Measurements from ENCODE around the gene MEDAG. TPM values are rescaled to one million over a fixed set of nuclear protein-coding genes. Genes with fewer than 3 reads are reported as not detected.

Gene MEDAG
- polyA plus RNA-seq, 3 donors = not detected

DNA sequence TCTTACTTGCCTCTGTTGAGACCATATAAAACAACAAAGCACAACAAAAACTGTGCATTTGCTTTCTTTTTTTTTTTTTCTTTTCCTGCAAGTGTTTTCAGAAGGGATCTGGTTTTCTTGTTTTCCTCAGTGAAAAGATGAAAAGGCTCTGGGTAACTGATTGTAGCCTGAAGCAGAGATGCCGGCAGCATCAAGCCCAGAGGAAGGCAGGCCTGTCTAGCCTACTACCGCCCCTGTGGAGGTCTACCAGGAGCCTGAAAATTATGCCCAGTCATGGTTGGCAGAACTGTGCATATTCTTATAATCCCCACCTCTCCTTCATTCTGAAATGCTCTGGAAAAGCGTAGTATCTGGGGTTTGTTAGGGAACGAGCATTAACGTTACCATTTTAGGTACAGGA, 32.6 kb upstream of the MEDAG start:
- no peaks in the 10 kb centered on the region for H4K20me1 ChIP-seq (ENCODE audit: insufficient read depth, low read length)
- Mint-ChIP-seq H3K27me3 (ENCODE audit: low read depth in 3 of 3) (peaks cover 2 to 15% (median 14%) of the 10 kb centered on the region in 3 donors), H3K4me3 (no peak overlapping the region), H3K36me3 (no peaks in the 10 kb centered on the region), H3K9me3 (peaks cover 0 to 5% (median 2%) of the 10 kb centered on the region in 7 donors), H3K27ac (no peak overlapping the region), H3K4me1 (peaks cover 17% of the 10 kb centered on the region)
- peaks cover 3 to 5% of the 10 kb centered on the region in 2 donors for H3K4me1 ChIP-seq (ENCODE audit: control insufficient read depth in 1 of 2, insufficient read depth in 2 of 2, low read length in 2 of 2)
- H3K27me3 ChIP-seq (ENCODE audit: control insufficient read depth in 2 of 2, insufficient read depth in 2 of 2, low read length in 2 of 2) = no peaks in the 10 kb centered on the region
- H3K9ac ChIP-seq (ENCODE audit: insufficient read depth, low read length, poor library complexity, severe bottlenecking) = no peak overlapping the region
- H3K36me3 ChIP-seq (replicated peaks in 1 of 2; ENCODE audit: control insufficient read depth in 1 of 2, insufficient read depth in 2 of 2, low read length in 2 of 2) = no peaks in the 10 kb centered on the region
- intact Hi-C loops (cut with micrococcal nuclease) = loop anchor here in 1 of 2 donors (10.0 kb wide), 1 partner anchor 171 kb away; no protein-coding TSS in a partner anchor
- no peaks in the 10 kb centered on the region for H3K9me3 ChIP-seq (replicated peaks in 1 of 2; ENCODE audit: control insufficient read depth in 1 of 2, insufficient read depth in 1 of 2, low read length in 2 of 2)
- H3K4me2 ChIP-seq (replicated peaks; ENCODE audit: extremely low read depth, low read length, poor library complexity, severe bottlenecking) = no peak overlapping the region
- no peak overlapping the region for H2AFZ ChIP-seq (ENCODE audit: insufficient read depth, low read depth, low read length, poor library complexity, severe bottlenecking)
- no peaks in the 10 kb centered on the region for H3K79me2 ChIP-seq (ENCODE audit: insufficient read depth, low read length)
- TF ChIP-seq, protein P1, sequence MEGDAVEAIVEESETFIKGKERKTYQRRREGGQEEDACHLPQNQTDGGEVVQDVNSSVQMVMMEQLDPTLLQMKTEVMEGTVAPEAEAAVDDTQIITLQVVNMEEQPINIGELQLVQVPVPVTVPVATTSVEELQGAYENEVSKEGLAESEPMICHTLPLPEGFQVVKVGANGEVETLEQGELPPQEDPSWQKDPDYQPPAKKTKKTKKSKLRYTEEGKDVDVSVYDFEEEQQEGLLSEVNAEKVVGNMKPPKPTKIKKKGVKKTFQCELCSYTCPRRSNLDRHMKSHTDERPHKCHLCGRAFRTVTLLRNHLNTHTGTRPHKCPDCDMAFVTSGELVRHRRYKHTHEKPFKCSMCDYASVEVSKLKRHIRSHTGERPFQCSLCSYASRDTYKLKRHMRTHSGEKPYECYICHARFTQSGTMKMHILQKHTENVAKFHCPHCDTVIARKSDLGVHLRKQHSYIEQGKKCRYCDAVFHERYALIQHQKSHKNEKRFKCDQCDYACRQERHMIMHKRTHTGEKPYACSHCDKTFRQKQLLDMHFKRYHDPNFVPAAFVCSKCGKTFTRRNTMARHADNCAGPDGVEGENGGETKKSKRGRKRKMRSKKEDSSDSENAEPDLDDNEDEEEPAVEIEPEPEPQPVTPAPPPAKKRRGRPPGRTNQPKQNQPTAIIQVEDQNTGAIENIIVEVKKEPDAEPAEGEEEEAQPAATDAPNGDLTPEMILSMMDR (IDR thresholded peaks at IDR 0.05) = no peak
- no peak overlapping the region for H3K4me3 ChIP-seq (replicated peaks in 1 of 3; ENCODE audit: low read depth in 2 of 3, low read length in 3 of 3)
- WGBS (ENCODE audit: insufficient coverage) = 0% methylated on average over 1 of the region's 5 CpGs
- no peak overlapping the region for H3K27ac ChIP-seq (ENCODE audit: low read depth in 1 of 2, low read length in 2 of 2)
- DNase-seq = peak in 2 of 3 donors; percentile 4 to 13

DNA sequence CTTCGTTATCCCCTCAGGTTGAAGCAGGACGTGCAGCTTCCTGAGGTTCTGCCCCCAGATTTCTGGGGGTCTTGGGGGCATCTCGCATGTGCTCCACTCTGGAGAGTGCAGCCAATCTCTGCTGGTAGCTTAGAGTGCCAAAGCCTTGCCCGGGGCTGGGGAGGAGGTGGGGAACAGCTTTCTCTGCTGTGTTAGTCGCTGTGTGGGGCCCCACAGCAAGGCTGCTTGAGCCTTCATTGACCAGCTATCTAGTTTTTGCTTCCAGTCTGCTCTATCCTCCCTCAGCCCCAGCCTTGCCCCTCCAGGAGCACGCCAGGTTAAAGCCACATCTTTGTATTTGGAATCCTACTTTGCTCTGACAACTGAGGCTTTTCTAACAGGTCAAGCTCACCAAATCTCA, 32.0 kb upstream of the MEDAG start:
- Mint-ChIP-seq H3K36me3 (no peaks in the 10 kb centered on the region), H3K4me1 (peaks cover 17% of the 10 kb centered on the region)
- no peaks in the 10 kb centered on the region for H4K20me1 ChIP-seq (ENCODE audit: insufficient read depth, low read length)

More for the DNA sequence above, 32.0 kb upstream of the MEDAG start:
- H3K4me3 Mint-ChIP-seq = no peak overlapping the region
- Histone ChIP-seq H3K9me3 (replicated peaks in 1 of 2; ENCODE audit: control insufficient read depth in 1 of 2, insufficient read depth in 1 of 2, low read length in 2 of 2) (no peaks in the 10 kb centered on the region), H3K27ac (ENCODE audit: low read depth in 1 of 2, low read length in 2 of 2) (no peak overlapping the region), H2AFZ (ENCODE audit: insufficient read depth, low read depth, low read length, poor library complexity, severe bottlenecking) (no peak overlapping the region), H3K79me2 (ENCODE audit: insufficient read depth, low read length) (no peaks in the 10 kb centered on the region), H3K4me1 (ENCODE audit: control insufficient read depth in 1 of 2, insufficient read depth in 2 of 2, low read length in 2 of 2) (peaks cover 3 to 5% of the 10 kb centered on the region in 2 donors), H3K4me2 (replicated peaks; ENCODE audit: extremely low read depth, low read length, poor library complexity, severe bottlenecking) (no peak overlapping the region), H3K27me3 (ENCODE audit: control insufficient read depth in 2 of 2, insufficient read depth in 2 of 2, low read length in 2 of 2) (no peaks in the 10 kb centered on the region), H3K36me3 (replicated peaks in 1 of 2; ENCODE audit: control insufficient read depth in 1 of 2, insufficient read depth in 2 of 2, low read length in 2 of 2) (no peaks in the 10 kb centered on the region), H3K9ac (ENCODE audit: insufficient read depth, low read length, poor library complexity, severe bottlenecking) (no peak overlapping the region), H3K4me3 (replicated peaks in 1 of 3; ENCODE audit: low read depth in 2 of 3, low read length in 3 of 3) (no peak overlapping the region)
- no peak for DNase-seq
- H3K9me3 Mint-ChIP-seq = peaks cover 0 to 4% (median 2%) of the 10 kb centered on the region in 7 donors
- WGBS (ENCODE audit: insufficient coverage) = 74% methylated on average over 3 of the region's 6 CpGs
- intact Hi-C loops (cut with micrococcal nuclease) = loop anchor here in 1 of 2 donors (10.0 kb wide), 1 partner anchor 171 kb away; no protein-coding TSS in a partner anchor
- TF ChIP-seq, protein P1 (IDR thresholded peaks at IDR 0.05) = no peak
- H3K27me3 Mint-ChIP-seq (ENCODE audit: low read depth in 3 of 3) = peaks cover 2 to 19% (median 14%) of the 10 kb centered on the region in 3 donors
- no peak overlapping the region for H3K27ac Mint-ChIP-seq
